ENCODE data around the gene CEACAM19.

- TF ChIP-seq MTA3 (CRISPR knock-in tag; IDR thresholded peaks at IDR 0.05) (no peak), ZNF552 (CRISPR knock-in tag; IDR thresholded peaks at IDR 0.05; ENCODE audit: borderline replicate concordance) (no peak), ZNF282 (IDR thresholded peaks at IDR 0.05; ENCODE audit: partially characterized antibody) (no peak), MAX (IDR thresholded peaks at IDR 0.05) (no peak), CTCF (CRISPR knock-in tag; IDR thresholded peaks at IDR 0.05) (no peak), REPIN1 (CRISPR knock-in tag; IDR thresholded peaks at IDR 0.05; ENCODE audit: borderline replicate concordance, low read depth) (no peak), ZNF274 (CRISPR knock-in tag; IDR thresholded peaks at IDR 0.05) (no peak), ZNF264 (CRISPR knock-in tag; IDR thresholded peaks at IDR 0.05) (no peak), DBP (CRISPR knock-in tag; IDR thresholded peaks at IDR 0.05; ENCODE audit: not compliant biosample characterization) (no peak), ZBTB21 (CRISPR knock-in tag; IDR thresholded peaks at IDR 0.05) (no peak), ZNF513 (CRISPR knock-in tag; conservative IDR thresholded peaks at IDR 0.05) (no peak), ZNF597 (CRISPR knock-in tag; IDR thresholded peaks at IDR 0.05) (no peak), HES4 (CRISPR knock-in tag; IDR thresholded peaks at IDR 0.05; ENCODE audit: borderline replicate concordance) (no peak)
These were observed 16.6 kb downstream of the CEACAM19 start for GRCh38 chr19:44687888-44688287.
